Endothelial cell of umbilical vein (primary cell): Measurements from ENCODE around the gene PHPT1. TPM values are rescaled to one million over a fixed set of nuclear protein-coding genes. Genes with fewer than 3 reads are reported as not detected.

ENCODE experiments used
- BruUV-seq: library from RNA; stranded (reverse); fragments of 400-500 nt; replicated peaks from 2 replicates; lab custom pipeline; 2021; lab: Mats Ljungman, UMichigan
- CTCF ChIA-PET: fragments of 300-600, 350-600 bp; sonication (Branson Sonifier 250); formaldehyde crosslinking; loops from one replicate; lab custom pipeline; 2021; ENCODE audit warnings: antibody characterized with exemption, inconsistent platforms; lab: Charles Lee
- POLR2A ChIA-PET: fragments of 300-600, 350-600 bp; sonication (Branson Sonifier 250); formaldehyde crosslinking; loops from one replicate; lab custom pipeline; 2021; ENCODE audit warnings: antibody characterized with exemption, inconsistent platforms; lab: Charles Lee
- DNase-seq: peaks from one replicate; pipeline ENCODE4 v3.0.0-alpha.2; 2011; ENCODE audit warnings: low read depth, low spot score
- FAIRE-seq: peaks from 2 replicates; lab custom pipeline; 2011; peaks lifted over from hg19 to GRCh38; lab: Jason Lieb, UNC
- H2AFZ ChIP-seq: 2 replicates; pipeline ENCODE4 v1.6.0; 2012; ENCODE audit warnings: low read depth, low read length, control low read depth, inconsistent platforms
- H3K27ac ChIP-seq: 2 replicates; pipeline ENCODE4 v1.5.1; 2011; ENCODE audit warnings: low read depth, mild to moderate bottlenecking, control low read depth, low read length, moderate library complexity; ENCODE audit not compliant: insufficient read depth
- H3K27me3 ChIP-seq, 2 experiments: 2 replicates each; pipeline versions ENCODE4 v1.6.0 to v1.6.1; 2011; ENCODE audit warnings: low read length in 2 of 2, mixed read lengths in 1 of 2; ENCODE audit not compliant: control insufficient read depth in 2 of 2, insufficient read depth in 2 of 2
- H3K36me3 ChIP-seq, 2 experiments: 2 replicates in 1 of 2; 3 replicates in 1 of 2; pipeline ENCODE4 v1.5.1; 2011; ENCODE audit warnings: low read length in 2 of 2, mild to moderate bottlenecking in 1 of 2, moderate library complexity in 1 of 2; ENCODE audit not compliant: control insufficient read depth in 2 of 2, insufficient read depth in 2 of 2; ENCODE audit errors: extremely low read depth in 1 of 2
- H3K4me1 ChIP-seq: 3 replicates; pipeline ENCODE4 v1.5.1; 2011; ENCODE audit warnings: mild to moderate bottlenecking, low read length; ENCODE audit not compliant: control insufficient read depth, insufficient read depth; ENCODE audit errors: extremely low read depth
- H3K4me2 ChIP-seq: 2 replicates; pipeline ENCODE4 v1.6.1; 2011; ENCODE audit warnings: low read length, control low read depth, mixed read lengths; ENCODE audit not compliant: insufficient read depth
- H3K4me3 ChIP-seq, 3 experiments: fragments of 200-600 bp in 1 of 3; sonication (generic), shearing (Covaris generic) in 1 of 3; replicated peaks in 1 of 3; 2 replicates each; pipeline ENCODE4 v1.5.1; 2011 to 2016; ENCODE audit warnings: control low read depth in 3 of 3, low read length in 3 of 3, mild to moderate bottlenecking in 2 of 3, inconsistent platforms in 1 of 3, low read depth in 1 of 3, moderate library complexity in 1 of 3; ENCODE audit not compliant: insufficient read depth in 1 of 3
- H3K79me2 ChIP-seq: 2 replicates; pipeline ENCODE4 v1.6.0; 2012; ENCODE audit warnings: low read length, inconsistent platforms; ENCODE audit not compliant: control insufficient read depth, insufficient read depth
- H3K9ac ChIP-seq: replicated peaks from 2 replicates; pipeline ENCODE3; 2011; ENCODE audit warnings: low read length, control low read depth; ENCODE audit not compliant: insufficient read depth; ENCODE audit errors: extremely low read depth
- H3K9me1 ChIP-seq: replicated peaks from 3 replicates; pipeline ENCODE4 v1.6.0; 2011; ENCODE audit warnings: mild to moderate bottlenecking, low read length; ENCODE audit not compliant: control insufficient read depth, insufficient read depth; ENCODE audit errors: extremely low read depth
- H3K9me3 ChIP-seq: replicated peaks from 2 replicates; pipeline ENCODE4 v1.5.1; 2012; ENCODE audit warnings: low read length, inconsistent platforms; ENCODE audit not compliant: control insufficient read depth, insufficient read depth
- H4K20me1 ChIP-seq: replicated peaks from 2 replicates; pipeline ENCODE3; 2011; ENCODE audit warnings: mild to moderate bottlenecking, low read length; ENCODE audit not compliant: control insufficient read depth, insufficient read depth; ENCODE audit errors: extremely low read depth
- EZH2 ChIP-seq: IDR thresholded peaks from 2 replicates; pipeline ENCODE4 v1.6.1; 2012; ENCODE audit warnings: borderline replicate concordance, low read depth, mild to moderate bottlenecking, moderate library complexity, low read length, inconsistent platforms; ENCODE audit not compliant: severe bottlenecking
- FOS ChIP-seq: IDR thresholded peaks from 2 replicates; pipeline ENCODE4 v1.6.1; 2011; ENCODE audit warnings: mild to moderate bottlenecking, low read length, moderate library complexity, borderline replicate concordance; ENCODE audit not compliant: insufficient read depth
- GATA2 ChIP-seq: IDR thresholded peaks from 2 replicates; pipeline ENCODE4 v1.7.0; 2011; ENCODE audit warnings: low read depth, mild to moderate bottlenecking, moderate library complexity, mixed read lengths, low read length; ENCODE audit not compliant: insufficient read length, insufficient read depth
- JUN ChIP-seq: IDR thresholded peaks from 2 replicates; pipeline ENCODE4 v1.6.1; 2011; ENCODE audit warnings: borderline replicate concordance, low read depth; ENCODE audit not compliant: insufficient read length, insufficient read depth
- MYC ChIP-seq: IDR thresholded peaks from one replicate; pipeline ENCODE4 v1.6.1; 2011; ENCODE audit warnings: mild to moderate bottlenecking, low read depth, low read length
- POLR2A ChIP-seq: IDR thresholded peaks from 2 replicates; pipeline ENCODE4 v1.6.1; 2012; ENCODE audit warnings: low read depth, mild to moderate bottlenecking, control low read depth, low read length
- POLR2AphosphoS5 ChIP-seq: IDR thresholded peaks from 2 replicates; pipeline ENCODE4 v1.6.1; 2012; ENCODE audit warnings: low read depth, mild to moderate bottlenecking, control low read depth, low read length, moderate library complexity; ENCODE audit not compliant: insufficient read depth
- dilution Hi-C: fragments of 300-500 bp; cut with MboI; formaldehyde crosslinking; loops from one replicate; pipeline ENCODE4 v1.15.0; 2019; ENCODE audit warnings: low sequenced_read_pairs; ENCODE audit not compliant: extremely low pct_ligation_motif_present
- intact Hi-C: fragments of 100-400 bp; cut with micrococcal nuclease; formaldehyde crosslinking; loops from one replicate; pipeline ENCODE4 v1.10.0; 2022
- polyA plus RNA-seq, 4 experiments: library from polyadenylated mRNA; depleted of rRNA in 3 of 4; stranded (reverse) in 3 of 4; unstranded in 1 of 4; fragments of >200 nt; gene quantifications; 2 replicates each; pipeline versions ENCODE4 v1.2.1 to v1.2.3, GENCODE V29; 2011 to 2012; ENCODE audit warnings: missing spikeins in 1 of 4
- total RNA-seq: library from RNA; stranded (reverse); gene quantifications from 2 replicates; pipeline ENCODE4 v1.2.3, GENCODE V29; 2021
- TF ChIP-seq, protein P1 (sequence below), 2 donors: IDR thresholded peaks; 1 replicate in 1 of 2; 2 replicates in 1 of 2; pipeline ENCODE4 v1.5.1; 2011; ENCODE audit warnings: low read length in 2 of 2, mild to moderate bottlenecking in 2 of 2, moderate library complexity in 2 of 2, control low read depth in 1 of 2, inconsistent platforms in 1 of 2, low read depth in 1 of 2; ENCODE audit not compliant: insufficient read depth in 1 of 2; ENCODE audit errors: extremely low read depth in 1 of 2
- TF ChIP-seq, protein P2 (sequence below): IDR thresholded peaks from 2 replicates; pipeline ENCODE4 v1.6.1; 2011; ENCODE audit not compliant: insufficient read depth, insufficient read length

Gene PHPT1
- total and polyA plus RNA-seq, 2 donors (not counting 3 experiments of a cell fraction or from before 2014, with no cell fraction given), result 139 to 319 TPM

DNA sequence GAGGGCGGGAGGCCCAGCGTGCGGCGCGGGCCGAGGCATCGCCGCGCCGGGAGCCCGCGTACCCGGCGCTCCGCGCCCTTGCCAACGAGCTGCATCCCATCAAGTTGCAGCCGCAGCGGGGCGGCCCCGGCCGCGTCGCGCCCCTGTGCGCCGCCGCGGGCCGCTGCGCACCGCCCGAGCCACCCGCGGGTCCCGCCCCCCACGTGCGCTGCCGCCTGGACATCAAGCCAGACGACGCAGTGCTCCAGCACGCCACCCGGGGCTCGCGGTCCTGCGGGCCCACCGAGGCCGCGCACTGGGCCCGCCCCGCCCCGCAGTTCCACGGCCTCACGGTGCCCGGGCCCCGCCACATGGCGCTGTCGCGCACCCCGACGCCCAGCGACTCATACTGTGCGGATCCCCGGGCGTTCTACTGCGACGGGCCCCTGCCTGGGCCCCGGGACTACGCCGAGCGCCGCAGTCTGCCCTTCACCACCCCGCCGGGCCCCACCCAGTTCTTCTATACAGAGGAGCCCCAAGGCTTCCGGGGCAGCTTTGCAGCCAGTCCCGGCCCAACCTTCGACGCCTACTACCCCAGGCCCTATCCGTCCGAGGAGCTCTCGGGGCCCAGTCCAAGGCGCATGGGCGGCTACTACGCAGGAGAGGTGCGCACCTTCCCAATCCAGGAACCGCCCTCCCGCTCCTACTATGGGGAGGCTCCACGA is 4.3 kb upstream of the PHPT1 start:
- peaks cover 0 to 2% of the 10 kb centered on the region in 2 experiments for H3K36me3 ChIP-seq
- no peaks in the 10 kb centered on the region for H3K9me1 ChIP-seq
- no peak overlapping the region for H3K27ac ChIP-seq
- H3K9ac ChIP-seq, result no peak overlapping the region
- BruUV-seq, result no TSS peak
- DNase-seq (no peak), FAIRE-seq (no peak)
- intact Hi-C loops, result loop anchor here (5.0 kb wide), 3 partner anchors 38 to 152 kb away; partner anchors contain the start of genes CLIC3, RABL6 and TMEM141
- TF ChIP-seq MYC, result no peak
- TF ChIP-seq, protein P1, sequence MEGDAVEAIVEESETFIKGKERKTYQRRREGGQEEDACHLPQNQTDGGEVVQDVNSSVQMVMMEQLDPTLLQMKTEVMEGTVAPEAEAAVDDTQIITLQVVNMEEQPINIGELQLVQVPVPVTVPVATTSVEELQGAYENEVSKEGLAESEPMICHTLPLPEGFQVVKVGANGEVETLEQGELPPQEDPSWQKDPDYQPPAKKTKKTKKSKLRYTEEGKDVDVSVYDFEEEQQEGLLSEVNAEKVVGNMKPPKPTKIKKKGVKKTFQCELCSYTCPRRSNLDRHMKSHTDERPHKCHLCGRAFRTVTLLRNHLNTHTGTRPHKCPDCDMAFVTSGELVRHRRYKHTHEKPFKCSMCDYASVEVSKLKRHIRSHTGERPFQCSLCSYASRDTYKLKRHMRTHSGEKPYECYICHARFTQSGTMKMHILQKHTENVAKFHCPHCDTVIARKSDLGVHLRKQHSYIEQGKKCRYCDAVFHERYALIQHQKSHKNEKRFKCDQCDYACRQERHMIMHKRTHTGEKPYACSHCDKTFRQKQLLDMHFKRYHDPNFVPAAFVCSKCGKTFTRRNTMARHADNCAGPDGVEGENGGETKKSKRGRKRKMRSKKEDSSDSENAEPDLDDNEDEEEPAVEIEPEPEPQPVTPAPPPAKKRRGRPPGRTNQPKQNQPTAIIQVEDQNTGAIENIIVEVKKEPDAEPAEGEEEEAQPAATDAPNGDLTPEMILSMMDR (IDR thresholded peaks at IDR 0.05; ENCODE audit: extremely low read depth in 1 of 2, insufficient read depth in 1 of 2, low read depth in 1 of 2, low read length in 2 of 2), result no peak
- no peak for TF ChIP-seq POLR2AphosphoS5
- TF ChIP-seq, protein P2, sequence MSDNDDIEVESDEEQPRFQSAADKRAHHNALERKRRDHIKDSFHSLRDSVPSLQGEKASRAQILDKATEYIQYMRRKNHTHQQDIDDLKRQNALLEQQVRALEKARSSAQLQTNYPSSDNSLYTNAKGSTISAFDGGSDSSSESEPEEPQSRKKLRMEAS, result no peak
- TF ChIP-seq GATA2, result no peak
- TF ChIP-seq POLR2A, result no peak
- no peak for TF ChIP-seq JUN
- TF ChIP-seq EZH2, result no peak
- no peak for TF ChIP-seq FOS
- H3K27me3 ChIP-seq, result peaks cover 10 to 28% of the 10 kb centered on the region in 2 experiments
- H3K4me3 ChIP-seq, result no peak overlapping the region
- H4K20me1 ChIP-seq, result no peaks in the 10 kb centered on the region
- dilution Hi-C loops, result no loop called here
- no peak overlapping the region for H3K4me2 ChIP-seq
- H3K79me2 ChIP-seq, result no peaks in the 10 kb centered on the region
- ChIA-PET POLR2A (no interaction called here), CTCF (interaction anchor here (0.6 to 1.4 kb wide), 3 partner anchors 10 to 190 kb away, joined by 3 to 4 read pairs (median 3); no protein-coding TSS in a partner anchor)
- no peaks in the 10 kb centered on the region for H3K9me3 ChIP-seq
- H2AFZ ChIP-seq, result no peak overlapping the region
- peaks cover 9% of the 10 kb centered on the region for H3K4me1 ChIP-seq
